ENCODE data around the gene SGCD. TPM values are rescaled to one million over a fixed set of nuclear protein-coding genes. Genes with fewer than 3 reads are reported as not detected.

SGCD gene
- total RNA-seq, 4 donors from 2014 or later: 12.4 to 17.8 (median 13.4) TPM

DNA sequence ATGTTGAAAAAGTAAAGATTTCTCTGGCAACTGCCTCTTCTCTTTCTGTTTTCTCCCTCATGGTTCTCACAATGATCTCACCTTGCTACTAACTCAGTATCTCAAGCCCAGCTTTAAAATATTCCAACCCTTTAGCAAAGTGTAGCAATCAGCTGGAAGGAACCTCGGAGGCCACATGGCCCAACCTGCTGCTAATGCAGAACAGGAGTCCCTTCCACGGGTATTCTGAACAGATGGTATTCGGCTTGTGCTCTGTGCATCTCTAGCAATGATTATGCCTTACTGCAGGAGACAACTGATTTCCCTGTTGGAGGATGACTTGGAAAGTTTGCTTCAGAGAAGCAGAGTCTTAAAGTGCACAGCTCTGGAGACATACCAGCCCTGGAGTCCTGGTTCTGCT is 371.4 kb downstream of the SGCD start:
- TF ChIP-seq, protein P1, sequence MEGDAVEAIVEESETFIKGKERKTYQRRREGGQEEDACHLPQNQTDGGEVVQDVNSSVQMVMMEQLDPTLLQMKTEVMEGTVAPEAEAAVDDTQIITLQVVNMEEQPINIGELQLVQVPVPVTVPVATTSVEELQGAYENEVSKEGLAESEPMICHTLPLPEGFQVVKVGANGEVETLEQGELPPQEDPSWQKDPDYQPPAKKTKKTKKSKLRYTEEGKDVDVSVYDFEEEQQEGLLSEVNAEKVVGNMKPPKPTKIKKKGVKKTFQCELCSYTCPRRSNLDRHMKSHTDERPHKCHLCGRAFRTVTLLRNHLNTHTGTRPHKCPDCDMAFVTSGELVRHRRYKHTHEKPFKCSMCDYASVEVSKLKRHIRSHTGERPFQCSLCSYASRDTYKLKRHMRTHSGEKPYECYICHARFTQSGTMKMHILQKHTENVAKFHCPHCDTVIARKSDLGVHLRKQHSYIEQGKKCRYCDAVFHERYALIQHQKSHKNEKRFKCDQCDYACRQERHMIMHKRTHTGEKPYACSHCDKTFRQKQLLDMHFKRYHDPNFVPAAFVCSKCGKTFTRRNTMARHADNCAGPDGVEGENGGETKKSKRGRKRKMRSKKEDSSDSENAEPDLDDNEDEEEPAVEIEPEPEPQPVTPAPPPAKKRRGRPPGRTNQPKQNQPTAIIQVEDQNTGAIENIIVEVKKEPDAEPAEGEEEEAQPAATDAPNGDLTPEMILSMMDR (IDR thresholded peaks at IDR 0.05): no peak
- TF ChIP-seq EP300 (IDR thresholded peaks at IDR 0.05): no peak
- TF ChIP-seq POLR2A (IDR thresholded peaks at IDR 0.05): no peak

DNA sequence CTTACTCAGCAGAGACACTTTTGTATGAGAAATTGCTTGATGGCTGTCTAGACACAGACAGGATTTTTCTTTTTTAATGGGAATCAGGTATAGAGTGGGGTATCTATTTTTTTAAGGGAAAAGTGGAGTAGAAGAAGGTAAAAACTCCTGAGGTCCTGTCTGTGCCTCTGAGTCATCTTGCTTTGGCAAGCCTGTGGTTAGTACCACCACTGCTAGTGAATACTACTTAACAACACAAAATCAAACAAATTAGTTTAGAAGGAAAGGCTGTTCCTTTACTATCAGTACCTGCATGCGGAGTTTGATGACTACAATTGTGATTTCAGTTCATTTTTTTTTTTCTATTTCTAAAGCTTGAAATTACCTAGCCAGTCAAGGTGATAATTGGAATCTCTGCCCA is 372.2 kb downstream of the SGCD start:
- H3K27me3 ChIP-seq: no peaks in the 10 kb centered on the region
- no peaks in the 10 kb centered on the region for H3K4me1 ChIP-seq
- WGBS, 2 donors: 91 to 100% methylated on average over 1 of the region's 1 CpG
- H3K27ac ChIP-seq: no peak overlapping the region
- TF ChIP-seq EP300 (IDR thresholded peaks at IDR 0.05) (no peak), POLR2A (IDR thresholded peaks at IDR 0.05) (no peak)
- TF ChIP-seq, protein P1 (IDR thresholded peaks at IDR 0.05): no peak
- DNase-seq (ENCODE audit: low spot score in 2 of 2): no peak
- no peak overlapping the region for H3K4me3 ChIP-seq
- no peaks in the 10 kb centered on the region for H3K36me3 ChIP-seq
- no peaks in the 10 kb centered on the region for H3K9me3 ChIP-seq

More for the DNA sequence above, 371.4 kb downstream of the SGCD start:
- H3K4me1 ChIP-seq: no peaks in the 10 kb centered on the region
- no peak overlapping the region for H3K4me3 ChIP-seq
- WGBS, 2 donors: 59 to 68% methylated on average over 3 of the region's 3 CpGs
- DNase-seq (ENCODE audit: low spot score in 2 of 2): no peak
- H3K27ac ChIP-seq: no peak overlapping the region
- no peaks in the 10 kb centered on the region for H3K36me3 ChIP-seq
- no peaks in the 10 kb centered on the region for H3K9me3 ChIP-seq
- H3K27me3 ChIP-seq: no peaks in the 10 kb centered on the region

DNA sequence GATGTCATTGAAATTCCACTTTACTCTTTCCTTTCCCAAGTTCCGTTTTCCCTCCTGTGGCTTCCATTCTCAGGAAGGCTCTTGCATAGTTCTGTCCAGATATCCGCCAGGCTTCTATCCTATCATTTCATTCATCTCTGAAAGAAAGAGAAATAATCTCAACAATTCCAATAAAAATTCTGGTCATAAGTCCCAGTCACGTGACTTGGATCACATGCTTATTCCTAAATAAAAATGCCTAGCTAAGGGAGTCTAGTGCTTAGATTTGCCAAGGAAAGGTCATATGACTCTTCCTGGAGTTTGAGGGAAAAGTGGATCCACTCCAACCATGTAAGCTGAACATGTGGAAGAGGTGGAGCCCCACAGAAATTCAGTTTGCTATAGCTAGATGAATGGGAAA is 377.2 kb downstream of the SGCD start:
- H3K9me3 ChIP-seq: no peaks in the 10 kb centered on the region
- no peak for DNase-seq (ENCODE audit: low spot score in 2 of 2)
- H3K36me3 ChIP-seq: no peaks in the 10 kb centered on the region
- no peak overlapping the region for H3K4me3 ChIP-seq
- no peak overlapping the region for H3K27ac ChIP-seq
- no peaks in the 10 kb centered on the region for H3K4me1 ChIP-seq
- no peaks in the 10 kb centered on the region for H3K27me3 ChIP-seq
- WGBS, 2 donors: 93 to 97% methylated on average over 3 of the region's 3 CpGs
- TF ChIP-seq, protein P1 (IDR thresholded peaks at IDR 0.05): no peak
- no peak for TF ChIP-seq POLR2A (IDR thresholded peaks at IDR 0.05)
- TF ChIP-seq EP300 (IDR thresholded peaks at IDR 0.05): no peak

DNA sequence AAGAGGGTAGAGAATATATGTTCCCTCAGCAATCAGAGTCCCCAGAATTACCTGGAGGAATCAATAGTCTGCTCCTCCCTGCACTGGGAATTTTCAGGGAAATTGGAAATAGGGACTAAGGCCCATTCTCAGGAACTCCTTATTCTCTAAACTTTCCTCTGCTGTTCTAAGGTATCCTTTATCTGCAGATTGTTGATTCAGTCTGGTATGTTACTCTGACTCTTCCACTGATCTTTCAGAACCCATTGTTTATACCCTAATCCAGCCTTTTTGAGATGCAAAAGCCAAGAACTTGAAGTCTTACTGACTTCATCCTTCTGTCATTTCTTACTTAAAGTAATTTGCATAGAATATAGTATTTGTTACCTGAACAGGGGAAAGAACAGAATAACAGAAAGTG is 379.7 kb downstream of the SGCD start:
- Histone ChIP-seq H3K9me3 (no peaks in the 10 kb centered on the region), H3K27me3 (no peaks in the 10 kb centered on the region), H3K36me3 (no peaks in the 10 kb centered on the region), H3K4me3 (no peak overlapping the region), H3K27ac (no peak overlapping the region), H3K4me1 (no peaks in the 10 kb centered on the region)
- TF ChIP-seq EP300 (IDR thresholded peaks at IDR 0.05) (no peak), POLR2A (IDR thresholded peaks at IDR 0.05) (no peak)
- no peak for DNase-seq (ENCODE audit: low spot score in 2 of 2)

DNA sequence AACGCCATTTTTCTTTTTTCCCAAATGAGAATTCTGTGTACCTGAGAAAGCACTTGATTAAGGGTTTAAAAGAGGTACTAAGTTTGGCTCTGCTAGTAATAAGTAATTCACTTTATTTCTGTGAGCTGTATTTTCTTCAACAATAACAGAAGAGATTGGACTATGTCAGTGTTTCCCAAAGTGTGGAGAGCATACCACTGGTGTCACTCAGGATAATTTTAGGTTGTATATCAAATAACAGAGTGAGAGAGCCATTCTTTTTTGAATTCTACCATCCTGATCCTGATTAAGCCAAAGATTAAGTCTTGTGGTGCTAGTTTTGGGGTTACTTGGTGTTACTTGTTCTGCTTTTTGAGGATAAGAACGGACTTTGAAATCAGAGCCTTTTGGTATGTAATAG is 380.8 kb downstream of the SGCD start:
- H3K4me3 ChIP-seq: no peak overlapping the region
- H3K27me3 ChIP-seq: no peaks in the 10 kb centered on the region
- no peaks in the 10 kb centered on the region for H3K9me3 ChIP-seq
- H3K4me1 ChIP-seq: no peaks in the 10 kb centered on the region
- no peak for TF ChIP-seq POLR2A (IDR thresholded peaks at IDR 0.05)
- TF ChIP-seq, protein P1 (IDR thresholded peaks at IDR 0.05): no peak
- TF ChIP-seq EP300 (IDR thresholded peaks at IDR 0.05): no peak
- no peaks in the 10 kb centered on the region for H3K36me3 ChIP-seq
- DNase-seq (ENCODE audit: low spot score in 2 of 2): no peak
- no peak overlapping the region for H3K27ac ChIP-seq
- 88 to 96% methylated on average over 2 of the region's 2 CpGs for WGBS, 2 donors

DNA sequence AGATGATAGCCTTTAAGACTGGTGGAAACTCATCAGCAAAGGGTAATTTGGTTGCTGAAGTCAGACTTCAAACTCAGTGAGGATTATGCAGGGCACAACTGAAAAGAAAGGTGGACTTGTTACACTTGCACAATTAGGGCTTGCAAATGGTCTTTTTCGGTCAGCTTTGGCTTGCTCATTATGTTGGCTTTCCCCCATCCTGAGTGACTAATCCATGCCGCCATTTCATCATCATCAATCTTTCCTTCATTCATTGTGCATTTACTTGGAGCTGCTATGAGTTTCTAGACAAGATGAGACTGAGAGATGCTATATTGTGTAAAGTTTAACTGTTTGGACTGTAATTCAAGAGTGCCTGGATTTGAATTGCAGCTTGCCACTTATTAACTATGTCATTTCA is 388.3 kb downstream of the SGCD start:
- H3K4me1 ChIP-seq: no peaks in the 10 kb centered on the region
- no peaks in the 10 kb centered on the region for H3K9me3 ChIP-seq
- H3K4me3 ChIP-seq: no peak overlapping the region
- no peaks in the 10 kb centered on the region for H3K36me3 ChIP-seq
- H3K27me3 ChIP-seq: no peaks in the 10 kb centered on the region
- no peak for DNase-seq (ENCODE audit: low spot score in 2 of 2)
- WGBS, 2 donors: 70 to 74% methylated on average over 2 of the region's 2 CpGs
- H3K27ac ChIP-seq: no peak overlapping the region
- TF ChIP-seq EP300 (IDR thresholded peaks at IDR 0.05) (no peak), POLR2A (IDR thresholded peaks at IDR 0.05) (no peak)
- TF ChIP-seq, protein P1 (IDR thresholded peaks at IDR 0.05): no peak
